ENCODE measurements around the gene IGF1.

IGF1 gene

GRCh38 chr12:102480406-102480805 is at the start of gene IGF1:
Gene IGF1 (minus strand): TSS chr12:102480563. CDS start chr12:102480381, 182 bp downstream.
- no peak for DNase-seq
- no peak within 1 kb of the TSS for H3K4me3 Mint-ChIP-seq
- H3K27me3 Mint-ChIP-seq, result no peaks in the 10 kb centered on the region
- no peaks in the 10 kb centered on the region for H3K4me1 Mint-ChIP-seq
- H3K27ac Mint-ChIP-seq, result no peak within 1 kb of the TSS
- no peaks in the 10 kb centered on the region for H3K9me3 Mint-ChIP-seq
- ATAC-seq, result no peak

GRCh38 chr12:102528111-102528510 is 47.7 kb upstream of the IGF1 start:
- Mint-ChIP-seq H3K4me1 (no peaks in the 10 kb centered on the region), H3K27me3 (peaks cover 27% of the 10 kb centered on the region), H3K4me3 (no peak overlapping the region), H3K9me3 (no peaks in the 10 kb centered on the region), H3K27ac (no peak overlapping the region)
- DNase-seq (no peak), ATAC-seq (no peak)

- Mint-ChIP-seq H3K4me3 (no peak overlapping the region), H3K9me3 (no peaks in the 10 kb centered on the region), H3K4me1 (no peaks in the 10 kb centered on the region), H3K27ac (no peak overlapping the region), H3K27me3 (peaks cover 34% of the 10 kb centered on the region)
- DNase-seq, result no peak
- no peak for ATAC-seq
Measured at GRCh38 chr12:102527171-102527720, 46.9 kb upstream of the IGF1 start.

GRCh38 chr12:102526656-102527055 is 46.3 kb upstream of the IGF1 start:
- Mint-ChIP-seq H3K4me1 (no peaks in the 10 kb centered on the region), H3K27me3 (peaks cover 33% of the 10 kb centered on the region), H3K27ac (no peak overlapping the region), H3K9me3 (no peaks in the 10 kb centered on the region), H3K4me3 (no peak overlapping the region)
- no peak for ATAC-seq
- no peak for DNase-seq

- ATAC-seq, result no peak
- Mint-ChIP-seq H3K4me3 (no peak overlapping the region), H3K27ac (no peak overlapping the region), H3K9me3 (peaks cover 0 to 5% of the 10 kb centered on the region in 2 donors), H3K4me1 (no peaks in the 10 kb centered on the region), H3K27me3 (peaks cover 31% of the 10 kb centered on the region)
- no peak for DNase-seq
Measured at GRCh38 chr12:102522768-102523167, 42.4 kb upstream of the IGF1 start.

- H3K9me3 Mint-ChIP-seq, result peaks cover 0 to 5% of the 10 kb centered on the region in 2 donors
- H3K4me3 Mint-ChIP-seq, result no peak overlapping the region
- ATAC-seq (no peak), DNase-seq (no peak)
- H3K4me1 Mint-ChIP-seq, result no peaks in the 10 kb centered on the region
- H3K27me3 Mint-ChIP-seq, result peaks cover 31% of the 10 kb centered on the region
- H3K27ac Mint-ChIP-seq, result no peak overlapping the region
Measured at GRCh38 chr12:102521662-102522277, 41.4 kb upstream of the IGF1 start.

- H3K9me3 Mint-ChIP-seq, result peaks cover 0 to 5% of the 10 kb centered on the region in 2 donors
- H3K27me3 Mint-ChIP-seq, result peaks cover 25% of the 10 kb centered on the region
- DNase-seq (no peak), ATAC-seq (no peak)
- H3K27ac Mint-ChIP-seq, result no peak overlapping the region
- no peak overlapping the region for H3K4me3 Mint-ChIP-seq
- no peaks in the 10 kb centered on the region for H3K4me1 Mint-ChIP-seq
Measured at GRCh38 chr12:102518871-102519270, 38.5 kb upstream of the IGF1 start.

GRCh38 chr12:102514696-102515095 is 34.3 kb upstream of the IGF1 start:
- peaks cover 10% of the 10 kb centered on the region for H3K4me1 Mint-ChIP-seq
- H3K9me3 Mint-ChIP-seq, result no peaks in the 10 kb centered on the region

GRCh38 chr12:102513739-102514138 is 33.4 kb upstream of the IGF1 start:
- H3K4me3 Mint-ChIP-seq, result no peak overlapping the region
- peaks cover 17% of the 10 kb centered on the region for H3K27me3 Mint-ChIP-seq
- no peaks in the 10 kb centered on the region for H3K9me3 Mint-ChIP-seq
- H3K27ac Mint-ChIP-seq, result no peak overlapping the region
- H3K4me1 Mint-ChIP-seq, result peaks cover 10% of the 10 kb centered on the region
- no peak for ATAC-seq
- DNase-seq, result no peak

More at GRCh38 chr12:102514696-102515095, 34.3 kb upstream of the IGF1 start:
- H3K27ac Mint-ChIP-seq, result no peak overlapping the region
- ATAC-seq (no peak), DNase-seq (no peak)
- peaks cover 17% of the 10 kb centered on the region for H3K27me3 Mint-ChIP-seq
- no peak overlapping the region for H3K4me3 Mint-ChIP-seq

- Mint-ChIP-seq H3K9me3 (no peaks in the 10 kb centered on the region), H3K4me1 (peaks cover 10% of the 10 kb centered on the region), H3K27me3 (peaks cover 17% of the 10 kb centered on the region), H3K27ac (no peak overlapping the region), H3K4me3 (no peak overlapping the region)
- peak; percentile 31 for ATAC-seq
- DNase-seq, result no peak
Measured at GRCh38 chr12:102513272-102513671, 32.9 kb upstream of the IGF1 start.

GRCh38 chr12:102512523-102512922 is 32.2 kb upstream of the IGF1 start:
- Mint-ChIP-seq H3K4me3 (no peak overlapping the region), H3K9me3 (no peaks in the 10 kb centered on the region), H3K4me1 (peaks cover 10% of the 10 kb centered on the region), H3K27ac (peak overlapping the region in 1 of 2 donors; percentile 85), H3K27me3 (peaks cover 17% of the 10 kb centered on the region)
- ATAC-seq, result no peak
- DNase-seq, result no peak

GRCh38 chr12:102511575-102511974 is 31.2 kb upstream of the IGF1 start:
- peaks cover 23% of the 10 kb centered on the region for H3K27me3 Mint-ChIP-seq
- no peak overlapping the region for H3K4me3 Mint-ChIP-seq
- ATAC-seq (no peak), DNase-seq (no peak)
- peaks cover 0 to 5% of the 10 kb centered on the region in 2 donors for H3K9me3 Mint-ChIP-seq
- H3K27ac Mint-ChIP-seq, result no peak overlapping the region
- H3K4me1 Mint-ChIP-seq, result peaks cover 10% of the 10 kb centered on the region

GRCh38 chr12:102510463-102510862 is 30.1 kb upstream of the IGF1 start:
- Mint-ChIP-seq H3K27ac (no peak overlapping the region), H3K27me3 (peaks cover 25% of the 10 kb centered on the region), H3K4me1 (peaks cover 10% of the 10 kb centered on the region), H3K9me3 (peaks cover 0 to 9% of the 10 kb centered on the region in 2 donors), H3K4me3 (no peak overlapping the region)
- DNase-seq, result no peak
- ATAC-seq, result no peak

- peaks cover 20% of the 10 kb centered on the region for H3K27me3 Mint-ChIP-seq
- H3K4me3 Mint-ChIP-seq, result no peak overlapping the region
Measured at GRCh38 chr12:102510031-102510430, 29.7 kb upstream of the IGF1 start.

GRCh38 chr12:102509123-102509626 is 28.8 kb upstream of the IGF1 start:
- peaks cover 20% of the 10 kb centered on the region for H3K27me3 Mint-ChIP-seq
- peak overlapping the region in 1 of 2 donors; percentile 10 for H3K27ac Mint-ChIP-seq
- no peak overlapping the region for H3K4me3 Mint-ChIP-seq

More at GRCh38 chr12:102510031-102510430, 29.7 kb upstream of the IGF1 start:
- ATAC-seq, result no peak
- peaks cover 0 to 9% of the 10 kb centered on the region in 2 donors for H3K9me3 Mint-ChIP-seq
- DNase-seq, result no peak
- H3K4me1 Mint-ChIP-seq, result peaks cover 10% of the 10 kb centered on the region
- H3K27ac Mint-ChIP-seq, result no peak overlapping the region

GRCh38 chr12:102508052-102508451 is 27.7 kb upstream of the IGF1 start:
- Mint-ChIP-seq H3K27me3 (peaks cover 26% of the 10 kb centered on the region), H3K4me3 (no peak overlapping the region), H3K9me3 (peaks cover 0 to 9% of the 10 kb centered on the region in 2 donors), H3K27ac (no peak overlapping the region), H3K4me1 (peaks cover 10% of the 10 kb centered on the region)
- no peak for DNase-seq
- ATAC-seq, result no peak

More at GRCh38 chr12:102509123-102509626, 28.8 kb upstream of the IGF1 start:
- peaks cover 0 to 9% of the 10 kb centered on the region in 2 donors for H3K9me3 Mint-ChIP-seq
- ATAC-seq (no peak), DNase-seq (no peak)
- H3K4me1 Mint-ChIP-seq, result peaks cover 10% of the 10 kb centered on the region

All from stimulated activated naive CD8-positive, alpha-beta T cell treated with anti-CD3 and anti-CD28 coated beads, Interleukin-15, amount 100 ng/mL, for 72 hours (primary cell).